GM18909 (cell line): Measurements from ENCODE around the gene APOA1.

Experiments
- ATAC-seq: cut with Tn5 transposase; IDR thresholded peaks from one replicate; pipeline ENCODE4 v1.9.1; 2021; ENCODE audit warnings: mild to moderate bottlenecking; ENCODE audit not compliant: unreplicated experiment, poor library complexity

Gene APOA1

DNA sequence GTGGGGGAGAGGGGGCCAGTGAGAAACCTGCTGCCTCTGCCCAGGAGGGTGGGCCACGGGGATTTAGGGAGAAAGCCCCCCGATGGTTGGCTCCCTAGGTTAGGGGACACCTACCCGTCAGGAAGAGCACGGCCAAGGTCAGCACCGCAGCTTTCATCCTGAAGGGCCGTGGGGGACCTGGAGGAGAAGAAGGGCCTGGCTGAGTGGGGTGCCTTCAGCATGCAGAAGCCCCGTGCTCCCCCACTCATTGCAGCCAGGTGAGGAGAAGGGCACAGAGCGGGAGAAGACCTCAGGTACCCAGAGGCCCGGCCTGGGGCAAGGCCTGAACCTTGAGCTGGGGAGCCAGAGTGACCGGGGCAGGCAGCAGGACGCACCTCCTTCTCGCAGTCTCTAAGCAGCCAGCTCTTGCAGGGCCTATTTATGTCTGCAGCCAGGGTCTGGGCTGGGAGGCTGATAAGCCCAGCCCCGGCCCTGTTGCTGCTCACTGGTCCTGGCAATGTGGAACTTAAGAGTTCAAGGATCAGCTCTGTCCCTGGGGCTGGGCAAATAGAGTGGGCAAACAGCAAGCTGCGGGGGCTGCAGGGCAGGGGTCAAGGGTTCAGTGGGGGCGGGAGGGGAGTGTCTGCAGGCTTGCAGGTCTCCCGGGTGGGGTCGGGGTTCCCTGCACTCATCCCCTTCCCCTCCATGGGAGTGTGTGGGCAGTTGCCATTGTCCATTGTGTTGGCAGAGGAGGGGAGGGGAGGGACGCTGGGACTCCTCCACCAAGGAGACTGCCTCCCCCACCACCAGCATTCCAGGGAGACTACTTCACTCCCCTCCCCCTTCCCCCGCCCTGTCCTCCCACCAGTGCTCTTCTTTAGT, at the start of gene APOA1:
APOA1 (minus strand) TSS at position 392 of the 861 bp plus-strand sequence; CDS start at position 157, 235 bp downstream.
- ATAC-seq, result no peak

DNA sequence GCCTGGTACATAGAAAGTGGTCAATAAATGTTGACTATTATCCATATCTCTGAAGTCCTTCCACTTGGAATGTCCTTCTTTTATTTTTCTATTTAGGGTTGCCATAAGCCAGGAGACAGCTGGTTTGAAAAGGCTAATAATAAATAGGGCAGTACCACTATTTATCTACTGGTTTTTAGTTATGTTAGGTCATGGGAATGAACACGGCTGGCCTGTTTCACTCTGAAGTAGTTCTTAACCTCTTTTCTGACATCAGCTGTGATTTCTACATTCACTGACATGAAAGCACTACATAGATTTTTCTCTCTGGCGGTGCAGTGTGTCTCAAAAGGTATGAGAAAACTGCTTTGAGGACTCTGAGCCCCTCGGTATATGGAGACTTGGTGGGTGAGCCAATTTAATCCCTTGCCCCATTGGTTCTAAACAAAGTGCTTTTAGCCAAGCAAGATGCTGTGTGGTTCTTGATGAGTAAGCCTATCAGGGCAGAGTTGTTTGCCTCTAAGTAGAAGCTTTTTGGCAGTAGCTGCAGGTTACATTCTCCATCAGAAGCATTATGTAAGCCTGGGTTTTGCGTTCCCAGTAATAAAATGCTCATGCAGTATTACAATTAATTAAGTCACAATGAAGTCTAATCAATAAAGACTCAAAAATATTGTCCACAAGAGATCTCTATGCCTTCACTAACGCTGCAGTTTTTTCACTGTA, 48.7 kb upstream of the APOA1 start:
- ATAC-seq, result no peak

- ATAC-seq, result no peak
These were observed 45.0 kb upstream of the APOA1 start for GRCh38 chr11:116882386-116882785.

DNA sequence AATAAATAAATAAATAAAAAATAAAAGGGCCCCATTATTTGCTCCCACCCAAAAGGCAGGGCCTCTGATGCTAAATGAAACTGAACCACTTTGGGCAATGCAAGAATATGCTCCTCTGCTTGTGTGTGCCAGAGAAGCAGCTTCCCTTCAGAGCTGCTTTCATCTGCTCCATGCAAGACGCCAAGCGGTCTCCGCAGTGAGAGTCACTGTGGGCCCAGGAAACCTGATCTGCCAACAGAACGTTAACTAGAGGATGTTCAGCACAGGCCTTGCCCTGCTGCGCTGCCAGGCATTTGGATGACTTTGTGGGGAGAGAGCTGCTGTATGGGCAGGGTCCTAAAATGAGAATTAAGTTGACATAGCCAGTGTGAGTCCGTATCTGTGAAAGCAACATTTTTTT, 43.7 kb upstream of the APOA1 start:
- no peak for ATAC-seq

GRCh38 chr11:116879800-116880625, 42.6 kb upstream of the APOA1 start:
- ATAC-seq, result no peak

DNA sequence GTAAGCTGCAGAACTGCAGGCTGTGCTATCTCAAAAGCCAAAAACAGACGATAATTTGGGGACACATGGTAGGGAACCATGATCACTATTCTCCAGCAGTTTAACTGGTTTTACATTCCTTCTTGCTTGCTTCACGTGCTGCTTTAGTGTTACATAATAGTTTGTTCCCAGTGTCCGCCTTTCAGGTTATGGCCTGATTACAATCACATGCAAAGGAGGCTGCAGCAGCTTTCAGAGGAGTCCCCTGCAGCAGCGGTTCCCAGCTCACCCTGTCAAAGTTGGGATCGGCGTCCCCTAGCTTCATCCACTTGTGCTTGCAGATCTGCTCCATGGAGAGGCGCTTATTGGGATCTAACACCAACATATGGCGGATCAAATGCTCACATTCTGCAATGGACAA, 39.2 kb upstream of the APOA1 start:
- ATAC-seq, result no peak

- ATAC-seq, result no peak
These were observed 37.8 kb upstream of the APOA1 start for GRCh38 chr11:116875194-116875593.

DNA sequence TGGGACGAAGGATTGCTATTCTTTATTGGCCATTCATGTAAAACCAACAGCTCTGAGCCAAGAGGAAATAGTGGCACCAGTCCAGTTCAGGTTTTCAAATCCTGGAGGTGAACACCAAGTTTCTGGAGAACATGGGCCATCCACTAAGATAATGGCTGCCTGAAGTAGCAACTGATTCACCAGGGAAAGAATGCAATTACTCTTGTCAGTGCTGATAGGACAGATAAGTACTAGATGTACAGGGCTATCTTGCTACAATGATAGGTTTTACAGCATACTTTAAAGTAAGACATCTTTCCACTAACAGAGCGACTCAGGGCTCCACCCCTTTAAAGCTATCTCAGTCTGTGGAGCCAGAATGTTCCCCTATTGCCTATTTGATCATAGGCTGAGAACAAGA, 36.8 kb upstream of the APOA1 start:
- ATAC-seq, result no peak

- ATAC-seq, result no peak
These were observed 36.0 kb upstream of the APOA1 start for GRCh38 chr11:116873381-116873780.

GRCh38 chr11:116871248-116871647, 33.8 kb upstream of the APOA1 start:
- ATAC-seq, result no peak

- ATAC-seq, result no peak
These were observed 32.6 kb upstream of the APOA1 start for GRCh38 chr11:116870054-116870453.

GRCh38 chr11:116869610-116870009, 32.2 kb upstream of the APOA1 start:
- no peak for ATAC-seq

DNA sequence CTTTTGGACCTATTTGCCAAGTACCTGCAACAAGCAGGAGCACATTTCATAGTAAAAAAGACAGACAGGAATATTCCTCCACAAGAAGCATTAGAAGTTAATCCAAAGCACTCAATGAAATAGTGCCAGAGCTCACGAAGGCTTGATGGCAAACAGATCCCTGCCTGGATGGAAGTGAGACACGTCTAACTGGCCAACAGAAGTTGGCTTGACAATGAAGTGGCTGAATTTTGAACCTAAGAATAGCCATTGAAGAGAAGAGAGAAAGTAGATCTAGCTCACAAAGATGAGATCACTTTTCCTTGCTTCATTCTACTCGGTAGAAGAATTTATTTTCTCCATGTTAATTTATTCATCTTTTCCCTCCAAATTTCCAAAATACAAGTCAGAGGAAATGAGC, 30.6 kb upstream of the APOA1 start:
- no peak for ATAC-seq

DNA sequence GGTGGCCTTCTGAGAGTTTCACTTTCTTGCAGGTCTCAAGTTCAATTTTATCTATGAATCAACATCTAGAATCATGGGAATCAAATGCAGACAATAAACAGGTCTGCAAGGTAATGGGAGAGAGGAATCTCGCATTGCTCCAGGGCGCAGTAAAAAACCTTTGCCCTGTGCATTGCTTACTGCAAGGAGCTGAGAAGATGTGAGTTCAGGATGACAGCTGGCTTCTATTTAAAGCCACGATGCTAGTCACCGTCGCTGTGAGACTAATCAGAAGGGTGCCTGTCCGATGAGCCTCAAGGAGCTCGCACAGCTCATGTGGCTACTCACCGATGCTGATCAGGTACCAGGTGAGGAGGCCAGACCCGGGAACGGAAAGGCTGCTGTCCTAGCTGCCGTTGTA, 30.2 kb upstream of the APOA1 start:
- no peak for ATAC-seq

DNA sequence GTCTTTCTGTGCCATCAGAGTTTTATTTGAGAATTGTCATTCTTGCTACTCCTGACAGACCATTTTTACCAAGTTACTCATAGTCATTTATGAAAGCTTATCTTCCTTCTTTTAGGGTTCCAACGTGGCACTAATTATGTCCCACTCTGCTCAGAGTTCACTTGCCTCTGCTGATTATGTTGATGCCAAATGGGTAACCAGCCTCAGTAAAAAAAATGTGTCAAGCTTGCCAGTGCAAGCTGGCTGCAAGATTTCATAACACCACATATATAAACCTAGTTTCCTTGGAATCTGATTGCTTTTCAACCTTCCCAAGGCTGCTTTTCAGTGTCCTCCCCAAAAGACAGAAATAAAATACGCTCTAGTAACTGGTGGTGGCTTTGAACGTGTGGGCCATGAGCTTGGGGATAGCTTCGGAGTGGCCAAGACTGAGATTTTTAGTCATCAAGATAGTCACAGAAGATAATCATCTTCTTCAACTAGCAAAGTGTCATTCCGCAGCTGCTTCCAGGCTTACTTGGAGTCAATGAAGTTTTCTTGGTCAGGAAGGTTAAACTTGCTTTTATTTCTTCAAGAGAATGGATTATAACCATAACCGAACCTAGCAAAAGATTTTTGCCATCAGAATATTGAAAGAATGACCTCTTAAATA, 29.5 kb upstream of the APOA1 start:
- ATAC-seq, result no peak

GRCh38 chr11:116865696-116866095, 28.3 kb upstream of the APOA1 start:
- ATAC-seq, result no peak

DNA sequence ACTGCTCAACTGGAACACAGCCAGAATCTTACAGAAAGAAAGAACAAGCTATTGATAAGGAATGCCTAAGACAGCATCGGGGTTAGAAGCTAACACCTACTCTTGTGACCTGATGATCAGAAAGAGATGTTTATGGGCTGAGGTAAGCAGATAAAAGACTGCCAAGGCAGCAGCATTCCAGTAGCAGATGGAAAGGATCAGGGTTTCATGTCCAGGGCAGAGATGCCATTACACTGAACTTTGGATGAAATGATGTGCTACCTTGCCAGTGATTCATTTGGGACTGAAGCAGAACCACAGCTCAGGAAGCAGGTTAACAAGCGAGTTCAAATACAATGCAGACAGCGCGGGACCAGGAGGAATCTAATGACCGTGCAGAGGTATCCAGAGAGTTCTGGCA, 27.1 kb upstream of the APOA1 start:
- no peak for ATAC-seq

GRCh38 chr11:116862951-116863350, 25.5 kb upstream of the APOA1 start:
- no peak for ATAC-seq

DNA sequence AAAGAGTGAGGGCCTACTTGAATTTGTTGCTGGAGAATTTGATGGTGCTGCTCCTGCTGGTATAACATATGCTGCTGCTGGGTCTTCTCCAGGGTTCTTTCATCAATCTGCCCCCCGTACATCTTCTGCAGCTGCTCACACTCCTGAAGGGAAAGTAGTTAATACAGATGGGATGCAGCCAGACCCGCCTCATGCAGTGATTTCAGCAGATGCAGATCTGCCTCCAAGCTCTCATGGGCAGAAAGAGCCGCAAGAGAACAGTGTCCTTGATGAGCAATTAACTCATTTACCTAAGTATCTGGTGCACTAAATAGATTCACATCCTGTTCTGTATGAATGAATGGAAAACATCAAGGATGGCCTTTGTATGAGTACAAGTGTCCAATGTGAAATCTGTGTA, 24.8 kb upstream of the APOA1 start:
- ATAC-seq, result no peak

- ATAC-seq, result no peak
These were observed 24.1 kb upstream of the APOA1 start for GRCh38 chr11:116861539-116861938.
